H9 (cell line): ENCODE results near the gene CHMP2A. TPM values are rescaled to one million over a fixed set of nuclear protein-coding genes. Genes with fewer than 3 reads are reported as not detected.
A peak's percentile ranks its signal among the peaks of the same experiment; 100 is the strongest.

Source experiments
- DNase-seq: peaks from one replicate; pipeline ENCODE4 v3.0.0-alpha.2; 2017
- H2AFZ ChIP-seq: one replicate; pipeline ENCODE4 v1.6.1; 2013; ENCODE audit warnings: mild to moderate bottlenecking, low read length, control low read depth, moderate library complexity
- H2AK5ac ChIP-seq: 2 replicates; pipeline ENCODE4 v1.6.1; 2013; ENCODE audit warnings: low read length, control low read depth, mixed read lengths; ENCODE audit not compliant: insufficient read length
- H2BK120ac ChIP-seq: one replicate; pipeline ENCODE4 v1.6.1; 2013; ENCODE audit warnings: low read depth, mild to moderate bottlenecking, low read length, control low read depth, inconsistent platforms; ENCODE audit not compliant: poor library complexity, severe bottlenecking
- H2BK12ac ChIP-seq: 2 replicates; pipeline ENCODE4 v1.6.1; 2013; ENCODE audit warnings: low read length, control low read depth, mixed read lengths, low read depth; ENCODE audit not compliant: insufficient read length
- H2BK15ac ChIP-seq: 2 replicates; pipeline ENCODE4 v1.6.1; 2013; ENCODE audit warnings: low read depth, low read length, control low read depth
- H2BK20ac ChIP-seq: one replicate; pipeline ENCODE4 v1.6.1; 2013; ENCODE audit warnings: low read depth, mild to moderate bottlenecking, low read length, control low read depth, inconsistent platforms; ENCODE audit not compliant: poor library complexity, severe bottlenecking
- H2BK5ac ChIP-seq: 2 replicates; pipeline ENCODE4 v1.6.1; 2013; ENCODE audit warnings: low read length, control low read depth, mixed read lengths; ENCODE audit not compliant: insufficient read length
- H3K14ac ChIP-seq: 2 replicates; pipeline ENCODE4 v1.6.1; 2013; ENCODE audit warnings: low read length, control low read depth; ENCODE audit not compliant: insufficient read depth
- H3K18ac ChIP-seq: 2 replicates; pipeline ENCODE4 v1.6.1; 2013; ENCODE audit warnings: low read depth, mild to moderate bottlenecking, mixed read lengths, low read length, control low read depth; ENCODE audit not compliant: insufficient read length
- H3K23ac ChIP-seq: 2 replicates; pipeline ENCODE4 v1.6.1; 2013; ENCODE audit warnings: low read length, control low read depth, mixed read lengths, low read depth; ENCODE audit not compliant: insufficient read length
- H3K23me2 ChIP-seq: 2 replicates; pipeline ENCODE4 v1.6.1; 2013; ENCODE audit warnings: low read depth, mild to moderate bottlenecking, mixed read lengths, low read length, control low read depth; ENCODE audit not compliant: insufficient read length, poor library complexity, severe bottlenecking
- H3K27ac ChIP-seq: 2 replicates; pipeline ENCODE4 v1.5.1; 2013; ENCODE audit warnings: low read length, control low read depth, mixed read lengths, low read depth; ENCODE audit not compliant: insufficient read length
- H3K27me3 ChIP-seq: 2 replicates; pipeline ENCODE4 v1.6.1; 2013; ENCODE audit warnings: low read length, control low read depth, inconsistent platforms; ENCODE audit not compliant: insufficient read depth
- H3K4ac ChIP-seq: 2 replicates; pipeline ENCODE4 v1.6.1; 2013; ENCODE audit warnings: low read depth, mild to moderate bottlenecking, control low read depth, inconsistent platforms, low read length, moderate library complexity
- H3K4me1 ChIP-seq: 2 replicates; pipeline ENCODE4 v1.6.1; 2013; ENCODE audit warnings: low read length, control low read depth, inconsistent platforms; ENCODE audit not compliant: insufficient read depth
- H3K4me2 ChIP-seq: 2 replicates; pipeline ENCODE4 v1.6.1; 2013; ENCODE audit warnings: low read length, control low read depth, mixed read lengths; ENCODE audit not compliant: insufficient read length, insufficient read depth
- H3K56ac ChIP-seq: 2 replicates; pipeline ENCODE4 v1.6.1; 2013; ENCODE audit warnings: low read depth, mild to moderate bottlenecking, mixed read lengths, low read length, control low read depth; ENCODE audit not compliant: insufficient read length
- H3K79me1 ChIP-seq: 2 replicates; pipeline ENCODE4 v1.6.1; 2013; ENCODE audit warnings: low read depth, mild to moderate bottlenecking, moderate library complexity, low read length, control low read depth, inconsistent platforms; ENCODE audit not compliant: insufficient read depth, poor library complexity, severe bottlenecking
- H3K79me2 ChIP-seq: 2 replicates; pipeline ENCODE4 v1.6.1; 2013; ENCODE audit warnings: low read length, control low read depth, inconsistent platforms; ENCODE audit not compliant: insufficient read depth
- H3K9ac ChIP-seq: 2 replicates; pipeline ENCODE4 v1.6.1; 2013; ENCODE audit warnings: low read length, control low read depth, mixed read lengths; ENCODE audit not compliant: insufficient read length; ENCODE audit errors: extremely low read depth
- H3K9me3 ChIP-seq: one replicate; pipeline ENCODE4 v1.6.1; 2013; ENCODE audit warnings: low read depth, low read length, inconsistent platforms; ENCODE audit not compliant: control insufficient read depth
- H3T11ph ChIP-seq: one replicate; pipeline ENCODE4 v1.6.1; 2013; ENCODE audit warnings: mild to moderate bottlenecking, low read length, control low read depth, inconsistent platforms
- H4K20me1 ChIP-seq: one replicate; pipeline ENCODE4 v1.6.1; 2013; ENCODE audit not compliant: control insufficient read depth, insufficient read length, insufficient read depth
- H4K5ac ChIP-seq: 2 replicates; pipeline ENCODE4 v1.6.1; 2013; ENCODE audit warnings: low read depth, mild to moderate bottlenecking, mixed read lengths, low read length, control low read depth; ENCODE audit not compliant: insufficient read length
- H4K8ac ChIP-seq: replicated peaks from 2 replicates; pipeline ENCODE4 v1.6.1; 2013; ENCODE audit warnings: low read length, control low read depth, mixed read lengths, low read depth; ENCODE audit not compliant: insufficient read length
- H4K91ac ChIP-seq: 2 replicates; pipeline ENCODE4 v1.6.1; 2013; ENCODE audit warnings: low read depth, mild to moderate bottlenecking, moderate library complexity, mixed read lengths, low read length, control low read depth; ENCODE audit not compliant: insufficient read length
- H3K27ac Mint-ChIP-seq, 3 experiments: 2 replicates in 2 of 3; 3 replicates in 1 of 3; pipeline ENCODE4 v1.8.0; 2020 to 2021; ENCODE audit warnings: mixed read lengths in 3 of 3, mild to moderate bottlenecking in 1 of 3, moderate library complexity in 1 of 3
- H3K27me3 Mint-ChIP-seq: 2 replicates; pipeline ENCODE4 v1.8.0; 2021; ENCODE audit warnings: low read depth, mild to moderate bottlenecking, moderate library complexity, mixed read lengths
- H3K36me3 Mint-ChIP-seq, 3 experiments: 2 replicates in 2 of 3; 3 replicates in 1 of 3; pipeline ENCODE4 v1.8.0; 2020 to 2021; ENCODE audit warnings: low read depth in 3 of 3, mixed read lengths in 3 of 3; ENCODE audit not compliant: insufficient read depth in 1 of 3
- H3K4me1 Mint-ChIP-seq, 2 experiments: 2 replicates each; pipeline ENCODE4 v1.8.0; 2020; ENCODE audit warnings: mixed read lengths in 2 of 2
- H3K4me3 Mint-ChIP-seq, 2 experiments: 2 replicates in 1 of 2; 3 replicates in 1 of 2; pipeline ENCODE4 v1.8.0; 2020 to 2021; ENCODE audit warnings: mild to moderate bottlenecking in 2 of 2, mixed read lengths in 2 of 2, moderate library complexity in 1 of 2
- H3K9me3 Mint-ChIP-seq, 2 experiments: 2 replicates in 1 of 2; 3 replicates in 1 of 2; pipeline ENCODE4 v1.8.0; 2020; ENCODE audit warnings: mild to moderate bottlenecking in 2 of 2, mixed read lengths in 2 of 2, moderate library complexity in 1 of 2
- WGBS: extraction: QIAGEN DNeasy Blood & Tissue Kit; methylation state at CpG from one replicate; pipeline ENCODE4 v1.1.7; 2013; ENCODE audit warnings: missing lambda C conversion rate, low lambda C conversion rate, mixed read lengths; ENCODE audit not compliant: insufficient read length; ENCODE audit errors: extremely low coverage; 5-methylcytosine and 5-hydroxymethylcytosine counted together
- total RNA-seq: library from RNA; stranded (reverse); gene quantifications from 2 replicates; pipeline ENCODE4 v1.2.1, GENCODE V29; 2021
- TF ChIP-seq, protein P1 (sequence below): fragments of 200-600 bp; sonication (generic); conservative IDR thresholded peaks from 3 replicates; pipeline ENCODE4 v1.8.0; 2021; ENCODE audit warnings: antibody characterized with exemption, mild to moderate bottlenecking

CHMP2A gene
- total RNA-seq, 1 experiment from 2014 or later: 109 TPM

DNA sequence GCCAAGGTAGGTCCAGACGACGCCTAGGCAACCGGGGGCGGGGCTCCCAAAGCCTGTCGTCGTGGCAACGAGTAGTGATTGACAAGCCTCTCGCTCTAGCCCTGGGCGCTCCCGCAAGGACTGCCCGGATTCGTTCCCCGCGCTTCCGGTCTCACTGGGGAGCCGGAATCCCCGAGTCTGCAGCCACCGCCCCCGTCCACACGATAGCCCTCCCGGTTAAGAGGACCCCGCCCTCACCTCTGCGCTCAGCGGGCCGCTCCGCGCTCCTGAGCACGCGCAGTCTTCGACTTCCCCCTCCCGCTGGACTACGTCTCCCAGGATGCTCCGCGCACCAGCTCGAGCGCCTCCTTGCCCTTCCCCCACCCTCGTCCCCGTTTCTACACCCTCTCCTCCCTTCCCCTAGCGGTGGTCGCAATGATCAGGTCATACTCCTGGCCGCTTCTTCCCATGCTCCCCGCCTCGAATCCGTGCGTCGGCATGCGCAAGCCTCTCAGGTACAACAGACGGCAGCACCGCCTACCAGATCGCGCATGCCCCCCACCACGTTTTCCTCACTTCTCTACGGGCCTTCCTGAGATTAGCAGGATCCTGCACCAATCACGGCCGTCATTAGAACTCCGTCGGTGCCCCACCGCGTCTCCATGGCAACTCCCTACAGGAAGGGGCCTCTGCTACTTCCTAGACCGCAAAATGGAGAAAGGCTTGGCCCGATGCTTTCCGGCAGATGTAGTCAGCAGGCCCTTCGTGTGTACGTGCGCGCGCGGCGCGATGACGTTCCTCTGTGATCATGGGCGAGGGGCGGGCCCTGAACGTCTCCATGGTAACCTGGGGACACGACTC lies 18.1 kb upstream of the CHMP2A start, which contains the start of gene MZF1:
Gene MZF1 (minus strand): TSS at position 518 of the 840 bp plus-strand sequence. CDS start 1,946 bp downstream, outside the sequence.
- Histone ChIP-seq H3K18ac (peak within 1 kb of the TSS; percentile 97), H3K4ac (no peak within 1 kb of the TSS), H3K9ac (peak within 1 kb of the TSS; percentile 75), H3T11ph (no peak within 1 kb of the TSS), H2BK15ac (no peak within 1 kb of the TSS), H3K79me2 (no peaks in the 10 kb centered on the region), H3K79me1 (no peaks in the 10 kb centered on the region), H3K23ac (no peak within 1 kb of the TSS), H4K5ac (no peak within 1 kb of the TSS), H4K91ac (no peak within 1 kb of the TSS), H2BK12ac (no peak within 1 kb of the TSS), H2BK20ac (no peak within 1 kb of the TSS), H3K4me2 (peak within 1 kb of the TSS; percentile 80), H4K20me1 (no peaks in the 10 kb centered on the region), H3K23me2 (peaks cover 9% of the 10 kb centered on the region), H3K27ac (peak within 1 kb of the TSS; percentile 86), H3K14ac (peak within 1 kb of the TSS; percentile 97), H2BK120ac (no peak within 1 kb of the TSS), H3K4me1 (no peaks in the 10 kb centered on the region; the same call in 1 of the 2 replicates), H2AK5ac (no peak within 1 kb of the TSS), H2BK5ac (peak within 1 kb of the TSS; percentile 45), H2AFZ (no peak within 1 kb of the TSS), H3K27me3 (no peaks in the 10 kb centered on the region), H4K8ac (no peak within 1 kb of the TSS), H3K9me3 (no peaks in the 10 kb centered on the region), H3K56ac (no peak within 1 kb of the TSS)
- Mint-ChIP-seq H3K27me3 (peaks cover 2% of the 10 kb centered on the region; the same call in 1 of the 2 replicates), H3K4me1 (peaks cover 17 to 26% of the 10 kb centered on the region in 2 experiments), H3K9me3 (no peaks in the 10 kb centered on the region; a peak in 2 of 5 replicates), H3K27ac (peak within 1 kb of the TSS; percentile 100), H3K36me3 (peaks cover 0 to 21% (median 18%) of the 10 kb centered on the region in 3 experiments; a peak in 5 of 7 replicates), H3K4me3 (peak within 1 kb of the TSS; percentile 96 to 98)
- no CpG with 5 or more reads among the region's 75 CpGs for WGBS
- peak; percentile 100 for DNase-seq
- TF ChIP-seq, protein P1, sequence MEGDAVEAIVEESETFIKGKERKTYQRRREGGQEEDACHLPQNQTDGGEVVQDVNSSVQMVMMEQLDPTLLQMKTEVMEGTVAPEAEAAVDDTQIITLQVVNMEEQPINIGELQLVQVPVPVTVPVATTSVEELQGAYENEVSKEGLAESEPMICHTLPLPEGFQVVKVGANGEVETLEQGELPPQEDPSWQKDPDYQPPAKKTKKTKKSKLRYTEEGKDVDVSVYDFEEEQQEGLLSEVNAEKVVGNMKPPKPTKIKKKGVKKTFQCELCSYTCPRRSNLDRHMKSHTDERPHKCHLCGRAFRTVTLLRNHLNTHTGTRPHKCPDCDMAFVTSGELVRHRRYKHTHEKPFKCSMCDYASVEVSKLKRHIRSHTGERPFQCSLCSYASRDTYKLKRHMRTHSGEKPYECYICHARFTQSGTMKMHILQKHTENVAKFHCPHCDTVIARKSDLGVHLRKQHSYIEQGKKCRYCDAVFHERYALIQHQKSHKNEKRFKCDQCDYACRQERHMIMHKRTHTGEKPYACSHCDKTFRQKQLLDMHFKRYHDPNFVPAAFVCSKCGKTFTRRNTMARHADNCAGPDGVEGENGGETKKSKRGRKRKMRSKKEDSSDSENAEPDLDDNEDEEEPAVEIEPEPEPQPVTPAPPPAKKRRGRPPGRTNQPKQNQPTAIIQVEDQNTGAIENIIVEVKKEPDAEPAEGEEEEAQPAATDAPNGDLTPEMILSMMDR: peak; percentile 33; the same call in 2 of the 3 replicates
